ENCODE measurements around the gene TMEM95. TPM values are rescaled to one million over a fixed set of nuclear protein-coding genes. Genes with fewer than 3 reads are reported as not detected.

TMEM95 gene
- total and polyA plus RNA-seq, 2 donors (not counting 1 experiment from before 2014, with no cell fraction given) = 0.25 TPM; not detected in 1

- Histone ChIP-seq H3K4me3 (ENCODE audit: control extremely low read depth in 1 of 5, extremely low read depth in 1 of 5, insufficient read depth in 1 of 5, low read depth in 2 of 5, low read length in 4 of 5) (no peak overlapping the region), H2AFZ (ENCODE audit: insufficient read depth, low read depth, low read length, poor library complexity, severe bottlenecking) (no peak overlapping the region), H3K9me3 (ENCODE audit: control extremely low read depth in 1 of 3, control insufficient read depth in 2 of 3, insufficient read depth in 1 of 3, low read length in 2 of 3) (no peaks in the 10 kb centered on the region), H3K27me3 (replicated peaks in 1 of 4; ENCODE audit: control extremely low read depth in 1 of 4, control insufficient read depth in 3 of 4, insufficient read depth in 4 of 4, low read length in 3 of 4) (no peaks in the 10 kb centered on the region), H3K79me2 (ENCODE audit: control insufficient read depth, insufficient read depth, low read length) (peaks cover 36% of the 10 kb centered on the region), H3K9ac (ENCODE audit: low read length) (no peak overlapping the region), H3K4me2 (replicated peaks; ENCODE audit: low read depth, low read length, poor library complexity, severe bottlenecking) (no peak overlapping the region), H3K36me3 (replicated peaks in 1 of 2; ENCODE audit: control extremely low read depth in 1 of 2, control insufficient read depth in 1 of 2, extremely low read depth in 1 of 2, insufficient read depth in 2 of 2, low read length in 1 of 2) (peaks cover 0 to 67% of the 10 kb centered on the region in 2 experiments), H3K4me1 (ENCODE audit: control insufficient read depth in 2 of 2, insufficient read depth in 2 of 2, low read length in 2 of 2) (peaks cover 17 to 19% of the 10 kb centered on the region in 2 donors), H4K20me1 (ENCODE audit: control insufficient read depth, insufficient read depth, low read length, poor library complexity, severe bottlenecking) (peaks cover 16% of the 10 kb centered on the region), H3K27ac (ENCODE audit: low read length in 2 of 2) (no peak overlapping the region)
- WGBS (ENCODE audit: insufficient coverage) = 95% methylated on average over 13 of the region's 13 CpGs
- Mint-ChIP-seq H3K27ac (no peak overlapping the region), H3K27me3 (no peaks in the 10 kb centered on the region), H3K4me3 (no peak overlapping the region), H3K4me1 (peaks cover 27% of the 10 kb centered on the region), H3K9me3 (ENCODE audit: insufficient read depth) (no peaks in the 10 kb centered on the region)
- POLR2A ChIA-PET = interaction anchor here (1.3 kb wide), 1 partner anchor 8 kb away, joined by 4 read pairs; no protein-coding TSS in a partner anchor
- no peak for ATAC-seq (ENCODE audit: low read depth)
- CTCF ChIA-PET = interaction anchor here (1.0 kb wide), 2 partner anchors 15 to 22 kb away, joined by 3 to 4 read pairs; no protein-coding TSS in a partner anchor
- intact Hi-C loops (cut with micrococcal nuclease) = no loop called here
- TF ChIP-seq EZH2 (IDR thresholded peaks at IDR 0.05; ENCODE audit: borderline replicate concordance, insufficient read depth, low read depth, low read length, poor library complexity, severe bottlenecking) (no peak), CTCF (IDR thresholded peaks at IDR 0.05) (no peak)
- no peak for DNase-seq
Measured at GRCh38 chr17:7318121-7318860, 36.7 kb upstream of the TMEM95 start.

- H3K4me1 Mint-ChIP-seq = peaks cover 3% of the 10 kb centered on the region
- Histone ChIP-seq H3K4me2 (replicated peaks; ENCODE audit: low read depth, low read length, poor library complexity, severe bottlenecking) (no peak overlapping the region), H3K9ac (ENCODE audit: low read length) (no peak overlapping the region), H4K20me1 (ENCODE audit: control insufficient read depth, insufficient read depth, low read length, poor library complexity, severe bottlenecking) (peaks cover 5% of the 10 kb centered on the region), H3K9me3 (ENCODE audit: control extremely low read depth in 1 of 3, control insufficient read depth in 2 of 3, insufficient read depth in 1 of 3, low read length in 2 of 3) (no peaks in the 10 kb centered on the region), H3K4me3 (ENCODE audit: control extremely low read depth in 1 of 5, extremely low read depth in 1 of 5, insufficient read depth in 1 of 5, low read depth in 2 of 5, low read length in 4 of 5) (no peak overlapping the region), H3K27ac (ENCODE audit: low read length in 2 of 2) (no peak overlapping the region), H2AFZ (ENCODE audit: insufficient read depth, low read depth, low read length, poor library complexity, severe bottlenecking) (no peak overlapping the region), H3K79me2 (ENCODE audit: control insufficient read depth, insufficient read depth, low read length) (peaks cover 26% of the 10 kb centered on the region), H3K4me1 (ENCODE audit: control insufficient read depth in 2 of 2, insufficient read depth in 2 of 2, low read length in 2 of 2) (peaks cover 0 to 5% of the 10 kb centered on the region in 2 donors), H3K27me3 (replicated peaks in 1 of 4; ENCODE audit: control extremely low read depth in 1 of 4, control insufficient read depth in 3 of 4, insufficient read depth in 4 of 4, low read length in 3 of 4) (no peaks in the 10 kb centered on the region), H3K36me3 (replicated peaks in 1 of 2; ENCODE audit: control extremely low read depth in 1 of 2, control insufficient read depth in 1 of 2, extremely low read depth in 1 of 2, insufficient read depth in 2 of 2, low read length in 1 of 2) (peaks cover 0 to 79% of the 10 kb centered on the region in 2 experiments)
- WGBS (ENCODE audit: insufficient coverage) = 97% methylated on average over 13 of the region's 15 CpGs
- DNase-seq = no peak
- no peak overlapping the region for H3K4me3 Mint-ChIP-seq
- ChIA-PET POLR2A (no interaction called here), CTCF (interaction anchor here (1.2 to 3.1 kb wide), 5 partner anchors 8 to 42 kb away, joined by 3 to 14 read pairs (median 6); partner anchors contain the start of gene NEURL4)
- no peaks in the 10 kb centered on the region for H3K9me3 Mint-ChIP-seq (ENCODE audit: insufficient read depth)
- no peak for ATAC-seq (ENCODE audit: low read depth)
- H3K27ac Mint-ChIP-seq = no peak overlapping the region
- no peaks in the 10 kb centered on the region for H3K27me3 Mint-ChIP-seq
- TF ChIP-seq EZH2 (IDR thresholded peaks at IDR 0.05; ENCODE audit: borderline replicate concordance, insufficient read depth, low read depth, low read length, poor library complexity, severe bottlenecking) (no peak), CTCF (IDR thresholded peaks at IDR 0.05) (no peak)
- intact Hi-C loops (cut with micrococcal nuclease) = no loop called here
Measured at GRCh38 chr17:7321466-7321865, 33.5 kb upstream of the TMEM95 start.

Measured in B cell (primary cell).